ENCODE data around the gene PLCB1.

DNA sequence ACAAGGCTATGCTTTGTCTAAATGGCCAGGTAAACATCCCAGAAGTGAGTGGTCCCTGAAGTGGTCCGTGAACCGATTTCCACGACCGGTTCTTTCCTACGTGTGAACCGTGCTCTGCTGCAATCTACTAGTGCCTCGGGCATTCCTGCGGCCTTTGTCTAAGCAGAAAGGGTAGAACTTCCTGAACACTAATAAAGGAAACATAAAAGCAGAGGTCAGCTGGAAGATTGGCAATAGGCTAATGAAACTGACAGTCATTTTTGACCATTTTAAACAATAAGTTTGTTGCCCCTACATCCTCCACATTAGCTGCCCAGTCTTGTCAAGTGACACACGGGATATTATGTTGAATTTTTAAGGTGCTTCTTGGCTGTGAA lies 410.0 kb downstream of the PLCB1 start:
- TF ChIP-seq EZH2phosphoT487 (IDR thresholded peaks at IDR 0.05; ENCODE audit: borderline replicate concordance, low read length) (no peak), EZH2 (IDR thresholded peaks at IDR 0.05; ENCODE audit: low read length, unreplicated experiment) (no peak)
- TF ChIP-seq, protein P1, sequence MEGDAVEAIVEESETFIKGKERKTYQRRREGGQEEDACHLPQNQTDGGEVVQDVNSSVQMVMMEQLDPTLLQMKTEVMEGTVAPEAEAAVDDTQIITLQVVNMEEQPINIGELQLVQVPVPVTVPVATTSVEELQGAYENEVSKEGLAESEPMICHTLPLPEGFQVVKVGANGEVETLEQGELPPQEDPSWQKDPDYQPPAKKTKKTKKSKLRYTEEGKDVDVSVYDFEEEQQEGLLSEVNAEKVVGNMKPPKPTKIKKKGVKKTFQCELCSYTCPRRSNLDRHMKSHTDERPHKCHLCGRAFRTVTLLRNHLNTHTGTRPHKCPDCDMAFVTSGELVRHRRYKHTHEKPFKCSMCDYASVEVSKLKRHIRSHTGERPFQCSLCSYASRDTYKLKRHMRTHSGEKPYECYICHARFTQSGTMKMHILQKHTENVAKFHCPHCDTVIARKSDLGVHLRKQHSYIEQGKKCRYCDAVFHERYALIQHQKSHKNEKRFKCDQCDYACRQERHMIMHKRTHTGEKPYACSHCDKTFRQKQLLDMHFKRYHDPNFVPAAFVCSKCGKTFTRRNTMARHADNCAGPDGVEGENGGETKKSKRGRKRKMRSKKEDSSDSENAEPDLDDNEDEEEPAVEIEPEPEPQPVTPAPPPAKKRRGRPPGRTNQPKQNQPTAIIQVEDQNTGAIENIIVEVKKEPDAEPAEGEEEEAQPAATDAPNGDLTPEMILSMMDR (conservative IDR thresholded peaks at IDR 0.05; ENCODE audit: low read depth, low read length): no peak

All from PC-3 (cell line).